Stimulated activated CD4-positive, alpha-beta T cell treated with anti-CD3 and anti-CD28 coated beads, TNF-alpha, amount 100 ng/mL, for 24 hours (primary cell): ENCODE measurements around the gene APOO.

Experiments
- DNase-seq, 3 experiments: peaks; one replicate each; pipeline ENCODE4 v3.0.0-alpha.2; 2020; ENCODE audit warnings: low read depth in 3 of 3

APOO gene

DNA sequence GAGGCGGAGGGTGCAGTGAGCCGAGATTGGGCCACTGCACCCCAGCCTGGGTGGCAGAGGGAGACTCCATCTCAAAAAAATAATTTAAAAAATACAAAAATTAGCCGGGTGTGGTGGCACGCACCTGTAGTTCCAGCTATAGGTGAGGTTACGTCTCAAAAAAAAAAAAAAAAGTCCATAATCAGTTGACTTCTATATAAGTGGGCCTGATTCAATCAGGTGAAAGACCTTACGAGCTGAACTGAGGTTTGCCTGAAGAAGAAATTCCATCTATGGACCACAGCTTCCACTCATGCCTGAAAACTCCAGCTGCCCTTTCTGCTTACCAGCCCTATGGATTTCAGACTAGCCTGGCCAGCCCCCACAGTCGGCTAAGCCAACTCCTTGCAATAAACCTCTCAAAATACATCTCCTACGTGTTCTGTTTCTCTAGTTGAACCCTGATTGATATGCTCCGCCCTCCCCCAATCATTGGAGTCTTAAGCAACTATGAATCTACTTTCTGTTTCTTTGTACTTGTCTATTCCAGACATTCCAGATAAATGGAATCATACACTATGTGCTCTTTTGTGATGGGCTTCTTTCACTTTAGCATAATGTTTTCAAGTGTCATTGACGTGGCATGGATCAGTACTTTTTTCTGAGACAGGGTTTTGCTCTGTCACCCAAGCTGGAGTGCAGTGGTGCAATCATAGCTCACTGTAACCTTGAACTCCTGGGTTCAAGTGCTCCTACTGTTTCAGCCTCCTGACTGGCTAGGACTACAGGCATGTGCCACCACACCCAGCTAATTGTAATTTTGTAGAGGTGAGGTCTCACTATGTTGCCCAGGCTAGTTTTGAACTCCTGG is 88.1 kb downstream of the APOO start:
- no peak for DNase-seq

- DNase-seq = no peak
Measured at GRCh38 chrX:23817979-23818336, 89.8 kb downstream of the APOO start.

DNA sequence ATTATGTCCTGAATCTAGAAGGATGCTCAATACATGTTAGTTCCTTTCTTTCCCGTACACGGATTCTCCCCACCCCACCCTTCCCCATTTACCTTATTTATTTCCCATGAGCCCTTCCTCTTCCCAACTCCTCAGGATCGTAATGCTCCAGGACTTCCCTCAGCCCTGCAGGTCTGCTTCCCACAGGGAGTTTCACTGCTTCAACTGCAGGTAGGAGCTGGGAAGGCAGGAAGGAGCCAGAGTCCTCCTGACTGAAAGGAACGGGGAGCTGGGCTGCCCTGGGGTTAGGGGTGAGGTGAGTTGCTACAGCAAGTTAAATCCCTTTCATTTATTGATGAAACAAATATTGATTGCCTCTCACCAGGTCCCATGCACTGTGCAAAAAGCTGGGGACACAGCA is 91.6 kb downstream of the APOO start:
- no peak for DNase-seq

DNA sequence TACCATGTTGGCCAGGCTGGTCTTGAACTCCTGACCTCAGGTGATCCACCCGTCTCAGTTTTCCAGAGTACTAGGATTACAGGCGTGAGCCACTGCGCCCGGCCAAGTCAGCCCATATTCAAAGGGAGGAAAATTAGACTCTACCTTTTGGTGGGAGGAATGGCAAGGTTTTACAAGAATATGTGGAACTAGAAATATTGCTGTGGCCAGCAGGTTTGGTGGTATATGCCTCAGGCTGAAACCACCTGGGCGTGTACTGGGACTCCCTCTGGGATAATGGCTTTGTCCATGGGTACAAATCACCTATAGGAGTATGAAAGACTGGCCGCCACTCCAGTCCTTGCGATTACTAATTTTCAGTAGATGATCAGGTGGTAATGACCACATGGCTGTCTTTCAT is 92.4 kb downstream of the APOO start:
- DNase-seq = no peak

GRCh38 chrX:23813808-23814207 is 93.9 kb downstream of the APOO start:
- DNase-seq = no peak

DNA sequence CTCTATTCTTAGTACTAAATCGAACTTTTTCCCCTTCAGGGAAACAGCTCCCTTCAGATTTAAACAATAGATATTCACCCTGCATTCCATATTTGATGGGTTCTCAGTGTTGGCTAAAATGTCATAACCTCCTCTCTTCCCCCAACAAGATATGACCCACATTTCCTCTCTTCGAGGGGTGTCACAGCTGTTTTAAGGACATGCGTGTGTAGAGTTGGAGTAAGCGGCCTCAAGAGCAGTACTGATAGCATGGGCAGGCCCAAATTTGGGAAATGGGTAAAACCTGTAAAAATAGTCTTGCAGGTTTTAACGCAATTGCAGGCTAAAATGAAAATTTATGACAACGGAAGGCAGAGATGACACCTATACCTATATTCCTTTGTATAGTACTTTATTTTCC is 96.1 kb downstream of the APOO start:
- no peak for DNase-seq

- DNase-seq = no peak
Measured at GRCh38 chrX:23811108-23811651, 96.6 kb downstream of the APOO start.

- DNase-seq = no peak
Measured at GRCh38 chrX:23810279-23810678, 97.5 kb downstream of the APOO start.

GRCh38 chrX:23805389-23805788 is 102.3 kb downstream of the APOO start:
- DNase-seq = no peak

GRCh38 chrX:23804578-23804977 is 103.2 kb downstream of the APOO start:
- DNase-seq = no peak

DNA sequence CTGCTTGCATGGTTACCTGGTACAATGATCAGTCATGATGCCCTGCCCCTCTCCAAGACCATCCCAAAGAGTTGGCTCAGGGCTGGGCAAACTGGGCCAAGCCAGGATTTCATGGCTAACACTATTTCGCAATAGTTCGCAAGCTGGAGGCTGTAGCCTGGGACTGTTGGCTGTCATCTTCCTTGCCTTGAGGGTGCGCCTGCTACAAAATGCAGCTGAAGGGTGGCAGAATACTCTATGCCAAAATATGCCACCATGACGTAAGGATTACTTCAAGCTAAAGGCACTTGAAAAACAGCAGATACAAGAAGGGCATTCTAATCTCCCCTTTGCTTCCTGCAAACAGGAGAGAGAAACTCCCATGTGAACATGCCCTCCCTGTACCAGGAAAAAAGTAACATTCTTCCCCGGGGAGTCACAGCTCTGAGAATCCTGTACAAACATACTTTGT is 103.8 kb downstream of the APOO start:
- no peak for DNase-seq

- no peak for DNase-seq
Measured at GRCh38 chrX:23802431-23802830, 105.3 kb downstream of the APOO start.

DNA sequence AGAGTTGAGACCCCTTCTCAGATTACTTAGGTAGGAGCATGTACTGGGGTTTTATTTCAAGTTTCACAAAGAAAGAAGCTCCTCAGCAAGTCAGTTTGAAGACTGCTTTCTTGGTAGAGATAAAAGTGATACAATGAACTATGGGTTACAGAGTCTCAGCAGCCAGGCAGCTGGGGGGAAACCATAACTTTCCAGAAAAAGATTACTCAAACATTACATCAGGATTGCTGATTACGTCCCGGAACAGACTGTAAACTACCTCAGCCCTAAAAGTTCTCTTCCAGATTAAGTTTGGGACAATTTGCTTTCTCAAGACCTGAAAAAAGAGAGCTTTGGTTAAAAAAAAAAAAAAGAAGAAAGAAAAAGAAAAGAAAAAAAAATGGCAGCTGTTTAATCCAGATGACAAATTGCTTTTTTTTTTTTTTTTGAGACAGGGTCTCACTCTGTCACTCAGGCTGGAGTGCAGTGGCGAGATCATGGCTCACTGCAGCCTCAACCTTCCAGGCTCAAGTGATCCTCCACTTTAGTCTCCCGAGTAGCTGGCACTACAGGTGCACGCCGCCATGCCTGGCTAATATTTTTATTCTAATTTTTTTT is 108.2 kb downstream of the APOO start:
- DNase-seq = no peak

- no peak for DNase-seq
Measured at GRCh38 chrX:23797371-23798128, 110.2 kb downstream of the APOO start.

DNA sequence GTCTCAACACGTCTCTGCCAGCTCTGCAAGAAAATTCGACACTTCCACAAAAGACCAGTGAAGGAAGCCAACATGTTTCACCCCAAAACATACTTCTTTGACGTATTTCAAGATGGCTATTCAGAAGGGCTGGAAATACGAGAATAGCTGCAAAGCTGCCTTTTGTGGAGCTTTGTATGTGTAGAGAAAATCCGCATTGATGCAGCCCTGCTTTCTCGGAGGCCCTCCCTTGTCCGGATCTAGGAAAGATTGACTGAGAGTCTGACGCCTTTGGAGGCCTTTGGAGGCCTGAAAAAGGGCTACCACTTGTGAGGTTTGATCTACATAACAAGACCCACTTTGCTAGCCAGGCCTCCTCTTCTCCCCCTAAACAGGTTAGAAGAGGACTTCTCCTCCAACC is 112.5 kb downstream of the APOO start:
- DNase-seq = no peak

DNA sequence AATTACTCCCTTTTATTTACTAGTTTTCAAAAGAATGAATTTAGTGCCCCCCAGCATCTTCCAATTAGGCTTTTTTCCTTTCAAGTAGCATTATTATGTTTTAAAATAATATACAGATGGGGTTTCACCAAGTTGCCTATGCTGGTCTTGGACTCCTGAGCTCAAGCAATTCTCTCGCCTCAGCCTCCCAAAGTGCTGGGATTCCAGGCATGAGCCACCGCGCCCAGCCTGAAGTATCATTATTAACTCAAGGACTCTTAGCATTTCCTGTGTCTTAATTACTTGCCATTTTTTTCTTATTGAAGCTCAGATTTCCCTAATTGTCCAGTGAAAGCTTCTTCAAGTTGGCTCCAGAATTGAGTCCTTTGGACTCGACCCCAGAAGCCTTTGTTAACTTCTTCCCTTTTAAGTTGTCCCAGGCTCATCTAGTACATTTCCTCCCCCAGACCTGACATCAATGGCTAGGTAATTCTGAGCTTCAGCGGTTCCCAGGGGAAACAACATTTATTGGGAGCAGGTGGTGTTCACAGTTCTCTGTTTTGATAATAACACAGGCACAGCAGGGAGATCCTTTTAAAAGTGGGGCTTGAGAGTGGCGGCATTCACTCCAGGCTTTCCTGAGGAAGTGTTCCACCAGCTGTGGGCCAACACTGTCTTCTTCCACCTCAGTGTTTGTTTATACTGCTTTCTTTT is 114.7 kb downstream of the APOO start:
- no peak for DNase-seq

DNA sequence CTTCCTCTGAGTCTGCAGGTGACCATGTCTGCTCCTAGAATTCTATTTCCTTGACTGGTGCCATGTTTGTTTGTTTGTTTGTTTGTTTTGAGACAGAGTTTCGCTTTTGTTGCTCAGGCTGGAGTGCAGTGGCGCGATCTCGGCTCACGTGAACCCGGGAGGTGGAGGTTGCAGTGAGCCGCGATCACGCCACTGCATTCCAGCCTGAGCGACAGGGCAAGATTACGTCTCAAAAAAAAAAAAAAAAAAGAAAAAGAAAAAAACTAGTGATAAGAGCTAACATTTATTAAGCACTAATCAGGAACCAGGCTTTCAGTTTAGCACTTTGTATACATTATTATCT is 117.6 kb downstream of the APOO start:
- DNase-seq = no peak

- DNase-seq = no peak
Measured at GRCh38 chrX:23789386-23790154, 118.2 kb downstream of the APOO start.

DNA sequence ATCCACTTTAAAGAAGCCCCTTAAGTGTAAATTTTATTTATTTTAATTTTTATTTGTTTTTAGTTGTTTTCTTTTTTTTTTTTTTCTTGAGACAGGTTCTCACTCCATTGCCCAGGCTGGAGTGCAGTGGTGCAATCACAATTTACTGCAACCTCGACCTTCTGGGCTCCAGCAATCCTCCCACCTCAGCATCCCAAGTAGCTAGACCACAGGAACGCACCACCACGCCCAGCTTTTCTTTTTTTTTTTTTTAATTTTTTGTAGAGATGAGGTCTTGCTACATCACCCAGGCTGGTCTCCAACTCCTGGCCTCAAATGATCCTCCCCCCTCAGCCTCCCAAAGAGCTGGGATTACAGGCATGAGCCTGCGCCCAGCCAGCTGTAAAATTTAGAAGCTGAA is 118.8 kb downstream of the APOO start:
- no peak for DNase-seq

DNA sequence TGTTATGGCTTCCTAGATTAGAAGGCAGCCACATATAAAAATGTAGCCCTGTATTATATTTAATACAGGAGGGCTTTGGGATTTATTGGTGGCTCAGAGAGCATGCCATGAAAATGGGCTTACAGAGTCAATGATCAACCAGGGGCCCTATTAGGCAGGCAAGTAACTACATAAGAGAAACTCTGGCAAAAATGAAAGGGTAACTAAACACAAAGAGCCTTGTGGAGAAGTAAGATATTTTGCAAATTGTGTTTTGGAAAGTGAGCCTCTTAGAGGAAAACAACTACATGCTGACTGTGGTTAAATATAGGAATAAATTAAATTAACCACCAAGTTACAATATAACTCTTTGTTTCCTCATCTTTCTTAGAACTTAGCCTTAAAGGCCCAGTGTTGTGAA is 119.2 kb downstream of the APOO start:
- DNase-seq = no peak

GRCh38 chrX:23787745-23788118 is 120.0 kb downstream of the APOO start:
- no peak for DNase-seq
